ENCODE data around the gene CHRNE. TPM values are rescaled to one million over a fixed set of nuclear protein-coding genes. Genes with fewer than 3 reads are reported as not detected.

Gene CHRNE
- polyA plus RNA-seq, 1 donor (not counting 4 experiments of a cell fraction or from before 2014, with no cell fraction given): 0.04 TPM

- TF ChIP-seq EZH2 (IDR thresholded peaks at IDR 0.05; ENCODE audit: low read length): no peak
- TF ChIP-seq, protein P1, sequence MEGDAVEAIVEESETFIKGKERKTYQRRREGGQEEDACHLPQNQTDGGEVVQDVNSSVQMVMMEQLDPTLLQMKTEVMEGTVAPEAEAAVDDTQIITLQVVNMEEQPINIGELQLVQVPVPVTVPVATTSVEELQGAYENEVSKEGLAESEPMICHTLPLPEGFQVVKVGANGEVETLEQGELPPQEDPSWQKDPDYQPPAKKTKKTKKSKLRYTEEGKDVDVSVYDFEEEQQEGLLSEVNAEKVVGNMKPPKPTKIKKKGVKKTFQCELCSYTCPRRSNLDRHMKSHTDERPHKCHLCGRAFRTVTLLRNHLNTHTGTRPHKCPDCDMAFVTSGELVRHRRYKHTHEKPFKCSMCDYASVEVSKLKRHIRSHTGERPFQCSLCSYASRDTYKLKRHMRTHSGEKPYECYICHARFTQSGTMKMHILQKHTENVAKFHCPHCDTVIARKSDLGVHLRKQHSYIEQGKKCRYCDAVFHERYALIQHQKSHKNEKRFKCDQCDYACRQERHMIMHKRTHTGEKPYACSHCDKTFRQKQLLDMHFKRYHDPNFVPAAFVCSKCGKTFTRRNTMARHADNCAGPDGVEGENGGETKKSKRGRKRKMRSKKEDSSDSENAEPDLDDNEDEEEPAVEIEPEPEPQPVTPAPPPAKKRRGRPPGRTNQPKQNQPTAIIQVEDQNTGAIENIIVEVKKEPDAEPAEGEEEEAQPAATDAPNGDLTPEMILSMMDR (optimal IDR thresholded peaks at IDR 0.05 in 1 of 3, IDR thresholded peaks at IDR 0.05 in 1 of 3, conservative IDR thresholded peaks at IDR 0.05 in 1 of 3; ENCODE audit: extremely low read depth in 1 of 3, insufficient read depth in 2 of 3, low read length in 3 of 3): no peak
- FAIRE-seq (no peak), DNase-seq (ENCODE audit: low read depth, low spot score) (no peak)
- peaks cover 27 to 34% of the 10 kb centered on the region in 2 experiments for H3K36me3 ChIP-seq (ENCODE audit: control insufficient read depth in 2 of 2, extremely low read depth in 1 of 2, insufficient read depth in 2 of 2, low read length in 2 of 2)
- peak overlapping the region; percentile 91 for H3K27ac ChIP-seq (ENCODE audit: control insufficient read depth, insufficient read depth, low read length)
- no peaks in the 10 kb centered on the region for H3K27me3 ChIP-seq (ENCODE audit: control insufficient read depth, extremely low read depth, insufficient read depth, low read length)
- H3K79me2 ChIP-seq (ENCODE audit: control insufficient read depth, insufficient read depth, low read length): peaks cover 57% of the 10 kb centered on the region
- no peaks in the 10 kb centered on the region for H3K9me1 ChIP-seq (ENCODE audit: control insufficient read depth, extremely low read depth, insufficient read depth, low read length)
- H2AFZ ChIP-seq (ENCODE audit: control insufficient read depth, low read length): no peak overlapping the region
- H3K9me3 ChIP-seq (ENCODE audit: control insufficient read depth, low read depth, low read length): no peaks in the 10 kb centered on the region
- peaks cover 44% of the 10 kb centered on the region for H3K4me1 ChIP-seq (ENCODE audit: control insufficient read depth, extremely low read depth, insufficient read depth, low read length)
- dilution Hi-C loops (cut with MboI; ENCODE audit: extremely low pct_ligation_motif_present, low sequenced_read_pairs): loop anchor here (10.0 kb wide), 1 partner anchor 59 kb away; no protein-coding TSS in a partner anchor
- peak overlapping the region; percentile 100 for H3K4me2 ChIP-seq (ENCODE audit: control insufficient read depth, extremely low read depth, insufficient read depth, low read depth, low read length)
- peak overlapping the region; percentile 96 to 99 (median 97) for H3K4me3 ChIP-seq (ENCODE audit: control insufficient read depth in 2 of 3, extremely low read depth in 1 of 3, insufficient read depth in 2 of 3, low read depth in 1 of 3, low read length in 3 of 3)
- peaks cover 15% of the 10 kb centered on the region for H4K20me1 ChIP-seq (ENCODE audit: control insufficient read depth, extremely low read depth, insufficient read depth, low read length)
- H3K9ac ChIP-seq (ENCODE audit: control insufficient read depth, extremely low read depth, insufficient read depth, low read length): peak overlapping the region; percentile 94
Measured at GRCh38 chr17:4945944-4946280, 43.0 kb upstream of the CHRNE start.

DNA sequence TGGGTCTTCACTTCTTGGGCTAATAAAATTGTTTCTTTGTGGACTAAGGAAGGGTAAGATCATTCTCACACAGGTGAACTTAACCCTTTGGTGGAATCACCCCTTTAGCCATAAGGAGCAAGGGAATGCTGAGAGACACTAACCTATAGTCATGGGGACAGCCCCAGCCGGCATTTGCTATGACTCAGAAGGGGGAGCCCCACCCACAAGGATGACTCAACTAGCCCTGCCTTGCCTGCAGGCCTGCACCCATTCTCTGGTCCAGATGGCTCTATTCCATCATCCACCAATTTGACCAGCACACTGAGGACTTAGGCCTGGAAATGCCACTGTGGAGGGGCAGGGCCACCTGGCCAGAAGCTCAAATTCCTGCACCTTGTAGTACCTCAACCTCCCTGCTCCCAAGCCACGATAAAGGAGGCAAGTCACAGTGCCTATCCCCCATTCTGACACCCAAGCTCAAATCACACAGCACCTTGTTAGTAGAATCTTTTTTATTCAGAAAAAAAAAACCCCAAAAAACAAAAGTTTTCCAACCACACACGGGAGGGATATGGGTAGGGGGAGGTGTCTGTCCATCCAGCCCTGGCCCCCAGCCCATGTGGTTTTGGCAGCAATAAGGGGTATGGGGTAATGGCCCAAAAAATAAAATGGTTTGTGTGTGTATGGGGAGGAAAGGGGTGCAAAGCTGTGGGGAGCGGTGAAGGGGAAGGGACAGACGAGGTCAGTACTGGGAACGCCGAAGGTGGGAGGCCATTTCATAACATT is 42.5 kb upstream of the CHRNE start:
- peak overlapping the region; percentile 94 for H3K9ac ChIP-seq (ENCODE audit: control insufficient read depth, extremely low read depth, insufficient read depth, low read length)
- H3K27me3 ChIP-seq (ENCODE audit: control insufficient read depth, extremely low read depth, insufficient read depth, low read length): no peaks in the 10 kb centered on the region
- peaks cover 61% of the 10 kb centered on the region for H3K79me2 ChIP-seq (ENCODE audit: control insufficient read depth, insufficient read depth, low read length)
- H4K20me1 ChIP-seq (ENCODE audit: control insufficient read depth, extremely low read depth, insufficient read depth, low read length): peaks cover 15% of the 10 kb centered on the region
- peak overlapping the region; percentile 100 for H3K4me2 ChIP-seq (ENCODE audit: control insufficient read depth, extremely low read depth, insufficient read depth, low read depth, low read length)
- H2AFZ ChIP-seq (ENCODE audit: control insufficient read depth, low read length): no peak overlapping the region
- peaks cover 27 to 34% of the 10 kb centered on the region in 2 experiments for H3K36me3 ChIP-seq (ENCODE audit: control insufficient read depth in 2 of 2, extremely low read depth in 1 of 2, insufficient read depth in 2 of 2, low read length in 2 of 2)
- H3K9me3 ChIP-seq (ENCODE audit: control insufficient read depth, low read depth, low read length): no peaks in the 10 kb centered on the region
- peaks cover 42% of the 10 kb centered on the region for H3K4me1 ChIP-seq (ENCODE audit: control insufficient read depth, extremely low read depth, insufficient read depth, low read length)
- H3K27ac ChIP-seq (ENCODE audit: control insufficient read depth, insufficient read depth, low read length): peak overlapping the region; percentile 91
- TF ChIP-seq EZH2 (IDR thresholded peaks at IDR 0.05; ENCODE audit: low read length): no peak
- TF ChIP-seq, protein P1 (optimal IDR thresholded peaks at IDR 0.05 in 1 of 3, IDR thresholded peaks at IDR 0.05 in 1 of 3, conservative IDR thresholded peaks at IDR 0.05 in 1 of 3; ENCODE audit: extremely low read depth in 1 of 3, insufficient read depth in 2 of 3, low read length in 3 of 3): no peak
- DNase-seq (ENCODE audit: low read depth, low spot score): peak; percentile 88
- peak overlapping the region; percentile 43 to 99 (median 97) for H3K4me3 ChIP-seq (ENCODE audit: control insufficient read depth in 2 of 3, extremely low read depth in 1 of 3, insufficient read depth in 2 of 3, low read depth in 1 of 3, low read length in 3 of 3)
- FAIRE-seq: peak; percentile 90
- no peaks in the 10 kb centered on the region for H3K9me1 ChIP-seq (ENCODE audit: control insufficient read depth, extremely low read depth, insufficient read depth, low read length)
- dilution Hi-C loops (cut with MboI; ENCODE audit: extremely low pct_ligation_motif_present, low sequenced_read_pairs): loop anchor here (10.0 kb wide), 1 partner anchor 59 kb away; no protein-coding TSS in a partner anchor

Data from keratinocyte (primary cell).